ENCODE measurements around the gene RPS6KA5.
"Not testable (repeated sequence)": the region's sequence is repeated elsewhere in the genome, so short reads cannot be mapped to it uniquely, and the experiment has no call there.

RPS6KA5 gene

GRCh38 chr14:91067186-91067585 lies 6.7 kb upstream of the RPS6KA5 start:
- no peak for DNase-seq

GRCh38 chr14:91065266-91065665 lies 4.8 kb upstream of the RPS6KA5 start:
- no peak for DNase-seq

GRCh38 chr14:91063119-91063518 lies 2.7 kb upstream of the RPS6KA5 start:
- DNase-seq = no peak

- DNase-seq = no peak
Observed at GRCh38 chr14:91062600-91062999, 2.2 kb upstream of the RPS6KA5 start.

- no peak for DNase-seq
Observed at GRCh38 chr14:91061056-91061887, 831 bp upstream of the RPS6KA5 start.

- peak in 26 of 56 donors; percentile 5 to 53 (median 33) for DNase-seq
Observed at GRCh38 chr14:91059576-91060350, 678 bp downstream of the RPS6KA5 start.

GRCh38 chr14:91058042-91058581 lies 2.3 kb downstream of the RPS6KA5 start:
- DNase-seq = peak in 1 of 56 donors; percentile 3

- no peak for DNase-seq
Observed at GRCh38 chr14:91056361-91056760, 4.1 kb downstream of the RPS6KA5 start.

- DNase-seq = no peak
Observed at GRCh38 chr14:91055016-91055415, 5.4 kb downstream of the RPS6KA5 start.

GRCh38 chr14:91048676-91049075 lies 11.8 kb downstream of the RPS6KA5 start:
- DNase-seq = no peak

GRCh38 chr14:91048265-91048664 lies 12.2 kb downstream of the RPS6KA5 start:
- no peak for DNase-seq

- no peak for DNase-seq
Observed at GRCh38 chr14:91047174-91047753, 13.2 kb downstream of the RPS6KA5 start.

GRCh38 chr14:91046488-91047072 lies 13.9 kb downstream of the RPS6KA5 start:
- no peak for DNase-seq

GRCh38 chr14:91041450-91041849 lies 19.0 kb downstream of the RPS6KA5 start:
- no peak for DNase-seq

- DNase-seq = no peak
Observed at GRCh38 chr14:91040545-91040944, 19.9 kb downstream of the RPS6KA5 start.

GRCh38 chr14:91038439-91038838 lies 22.0 kb downstream of the RPS6KA5 start:
- no peak for DNase-seq

GRCh38 chr14:91036741-91037469 lies 23.5 kb downstream of the RPS6KA5 start:
- DNase-seq = no peak

GRCh38 chr14:91035855-91036254 lies 24.6 kb downstream of the RPS6KA5 start:
- DNase-seq = no peak

- not testable (repeated sequence) for DNase-seq
Observed at GRCh38 chr14:91034379-91034778, 26.1 kb downstream of the RPS6KA5 start.

- no peak for DNase-seq
Observed at GRCh38 chr14:91032248-91032647, 28.2 kb downstream of the RPS6KA5 start.

GRCh38 chr14:91031666-91032065 lies 28.8 kb downstream of the RPS6KA5 start:
- no peak for DNase-seq
